ENCODE data around the gene ERBB2. TPM values are rescaled to one million over a fixed set of nuclear protein-coding genes. Genes with fewer than 3 reads are reported as not detected.

Gene ERBB2
- total and polyA plus RNA-seq, 9 of the 15 experiments (the other 6 are each of a cell fraction or from before 2014, with no cell fraction given), result 0.74 to 5.6 (median 3.3) TPM

GRCh38 chr17:39759204-39759603, 59.3 kb downstream of the ERBB2 start (continued):
- TF ChIP-seq, protein P1, sequence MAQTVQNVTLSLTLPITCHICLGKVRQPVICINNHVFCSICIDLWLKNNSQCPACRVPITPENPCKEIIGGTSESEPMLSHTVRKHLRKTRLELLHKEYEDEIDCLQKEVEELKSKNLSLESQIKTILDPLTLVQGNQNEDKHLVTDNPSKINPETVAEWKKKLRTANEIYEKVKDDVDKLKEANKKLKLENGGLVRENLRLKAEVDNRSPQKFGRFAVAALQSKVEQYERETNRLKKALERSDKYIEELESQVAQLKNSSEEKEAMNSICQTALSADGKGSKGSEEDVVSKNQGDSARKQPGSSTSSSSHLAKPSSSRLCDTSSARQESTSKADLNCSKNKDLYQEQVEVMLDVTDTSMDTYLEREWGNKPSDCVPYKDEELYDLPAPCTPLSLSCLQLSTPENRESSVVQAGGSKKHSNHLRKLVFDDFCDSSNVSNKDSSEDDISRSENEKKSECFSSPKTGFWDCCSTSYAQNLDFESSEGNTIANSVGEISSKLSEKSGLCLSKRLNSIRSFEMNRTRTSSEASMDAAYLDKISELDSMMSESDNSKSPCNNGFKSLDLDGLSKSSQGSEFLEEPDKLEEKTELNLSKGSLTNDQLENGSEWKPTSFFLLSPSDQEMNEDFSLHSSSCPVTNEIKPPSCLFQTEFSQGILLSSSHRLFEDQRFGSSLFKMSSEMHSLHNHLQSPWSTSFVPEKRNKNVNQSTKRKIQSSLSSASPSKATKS (CRISPR knock-in tag; IDR thresholded peaks at IDR 0.05), result no peak
- TF ChIP-seq ZNF197 (CRISPR knock-in tag; IDR thresholded peaks at IDR 0.05; ENCODE audit: low read depth), result no peak

DNA sequence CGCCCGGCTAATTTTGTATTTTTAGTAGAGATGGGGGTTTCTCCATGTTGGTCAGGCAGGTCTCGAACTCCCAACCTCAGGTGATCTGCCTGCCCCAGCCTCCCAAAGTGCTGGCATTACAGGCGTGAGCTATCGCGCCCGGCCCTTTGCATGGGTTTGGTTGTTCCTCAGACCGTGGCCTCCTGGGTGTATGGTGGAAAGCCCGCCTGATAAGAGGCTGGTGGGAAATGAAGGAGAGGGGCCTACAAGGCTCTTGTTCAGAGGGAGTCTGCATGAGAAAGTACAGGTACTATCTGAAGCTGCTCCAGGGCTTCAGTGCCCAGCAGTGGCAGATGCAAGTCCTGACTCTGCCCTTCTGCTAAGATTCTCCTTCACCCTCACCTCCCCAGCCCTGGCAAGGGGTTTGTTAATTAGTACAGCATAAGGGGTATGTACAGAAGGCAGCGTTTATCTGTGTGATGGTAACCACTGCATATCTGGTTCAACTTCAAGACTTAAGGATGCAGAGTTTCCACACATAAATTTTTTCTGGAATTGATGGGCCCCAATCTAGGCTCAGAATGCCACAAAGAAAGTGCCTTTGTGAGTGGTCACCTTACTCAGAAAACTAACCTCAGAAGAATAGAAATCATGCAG, 62.1 kb downstream of the ERBB2 start:
- CTCF ChIA-PET (ENCODE audit: low intra/inter-chr PET ratio), result no interaction called here

More for the DNA sequence above, 62.1 kb downstream of the ERBB2 start:
- in situ Hi-C loops (cut with MboI) (no loop called here), intact Hi-C loops (cut with micrococcal nuclease) (no loop called here)
- Histone ChIP-seq H3K4me3 (no peak overlapping the region), H3K9me1 (ENCODE audit: control insufficient read depth, insufficient read depth, low read length) (no peaks in the 10 kb centered on the region), H3K27me3 (ENCODE audit: control insufficient read depth in 2 of 2, insufficient read depth in 2 of 2, low read length in 2 of 2) (peaks cover 33 to 49% of the 10 kb centered on the region in 2 experiments), H3K27ac (ENCODE audit: extremely low read depth, low read depth, low read length) (no peak overlapping the region), H4K20me1 (replicated peaks; ENCODE audit: control insufficient read depth, insufficient read depth, low read length) (no peaks in the 10 kb centered on the region), H3K79me2 (ENCODE audit: control insufficient read depth, insufficient read depth, low read length) (no peaks in the 10 kb centered on the region), H3K9me3 (replicated peaks; ENCODE audit: control insufficient read depth, insufficient read depth, low read depth, low read length) (no peaks in the 10 kb centered on the region), H3K36me3 (ENCODE audit: control insufficient read depth, insufficient read depth, low read length) (no peaks in the 10 kb centered on the region), H3K9ac (ENCODE audit: insufficient read depth in 1 of 2, low read depth in 2 of 2, low read length in 2 of 2) (no peak overlapping the region), H3K4me1 (replicated peaks in 1 of 2; ENCODE audit: control insufficient read depth in 2 of 2, insufficient read depth in 2 of 2, low read length in 2 of 2) (no peaks in the 10 kb centered on the region), H3K4me2 (ENCODE audit: insufficient read depth, low read length) (no peak overlapping the region), H2AFZ (ENCODE audit: low read depth, low read length) (no peak overlapping the region)
- POLR2A ChIA-PET, result interaction anchor here (1.2 kb wide), 1 partner anchor 9 kb away, joined by 6 read pairs; no protein-coding TSS in a partner anchor
- FAIRE-seq (no peak), DNase-seq (ENCODE audit: extremely low read depth in 1 of 4, low spot score in 3 of 4) (no peak), ATAC-seq (no peak)
- BruUV-seq (replicated peaks), result no TSS peak
- 23% methylated on average over 9 of the region's 10 CpGs for WGBS (ENCODE audit: insufficient coverage, low coverage, missing lambda C conversion rate)
- TF ChIP-seq, protein P2, sequence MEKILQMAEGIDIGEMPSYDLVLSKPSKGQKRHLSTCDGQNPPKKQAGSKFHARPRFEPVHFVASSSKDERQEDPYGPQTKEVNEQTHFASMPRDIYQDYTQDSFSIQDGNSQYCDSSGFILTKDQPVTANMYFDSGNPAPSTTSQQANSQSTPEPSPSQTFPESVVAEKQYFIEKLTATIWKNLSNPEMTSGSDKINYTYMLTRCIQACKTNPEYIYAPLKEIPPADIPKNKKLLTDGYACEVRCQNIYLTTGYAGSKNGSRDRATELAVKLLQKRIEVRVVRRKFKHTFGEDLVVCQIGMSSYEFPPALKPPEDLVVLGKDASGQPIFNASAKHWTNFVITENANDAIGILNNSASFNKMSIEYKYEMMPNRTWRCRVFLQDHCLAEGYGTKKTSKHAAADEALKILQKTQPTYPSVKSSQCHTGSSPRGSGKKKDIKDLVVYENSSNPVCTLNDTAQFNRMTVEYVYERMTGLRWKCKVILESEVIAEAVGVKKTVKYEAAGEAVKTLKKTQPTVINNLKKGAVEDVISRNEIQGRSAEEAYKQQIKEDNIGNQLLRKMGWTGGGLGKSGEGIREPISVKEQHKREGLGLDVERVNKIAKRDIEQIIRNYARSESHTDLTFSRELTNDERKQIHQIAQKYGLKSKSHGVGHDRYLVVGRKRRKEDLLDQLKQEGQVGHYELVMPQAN (IDR thresholded peaks at IDR 0.05; ENCODE audit: borderline replicate concordance), result no peak
- no peak for TF ChIP-seq KDM4B (IDR thresholded peaks at IDR 0.05; ENCODE audit: borderline replicate concordance in 2 of 2, low read depth in 1 of 2)
